CD4-positive, alpha-beta T cell (primary cell): Measurements from ENCODE around the gene KLLN. TPM values are rescaled to one million over a fixed set of nuclear protein-coding genes. Genes with fewer than 3 reads are reported as not detected.
"Not testable (repeated sequence)": the region's sequence is repeated elsewhere in the genome, so short reads cannot be mapped to it uniquely, and the experiment has no call there.

Source experiments
- ATAC-seq: fragments of 200-7000 bp; cut with Tn5 transposase; one replicate; pipeline ENCODE4 v1.10.0; 2022; ENCODE audit warnings: mild to moderate bottlenecking; ENCODE audit not compliant: poor library complexity
- CTCF ChIA-PET: fragments of 350-600 bp; sonication (Branson Sonifier 250); formaldehyde crosslinking; loops from one replicate; lab custom pipeline; 2021; ENCODE audit warnings: antibody characterized with exemption, inconsistent platforms; lab: Charles Lee
- POLR2A ChIA-PET: fragments of 350-600 bp; sonication (Branson Sonifier 250); formaldehyde crosslinking; loops from one replicate; lab custom pipeline; 2021; ENCODE audit warnings: antibody characterized with exemption, inconsistent platforms; lab: Charles Lee
- DNase-seq, 14 experiments: peaks; one replicate each; pipeline ENCODE4 v3.0.0-alpha.2; 2013 to 2020; ENCODE audit warnings: mixed read lengths in 2 of 14
- H3K27ac ChIP-seq, 2 donors: one replicate each; pipeline versions ENCODE4 v1.5.1 to v1.7.0; 2013; ENCODE audit warnings: low read length in 2 of 2, low read depth in 1 of 2, mild to moderate bottlenecking in 1 of 2
- H3K27me3 ChIP-seq, 2 experiments: 1 replicate in 1 of 2; 2 replicates in 1 of 2; pipeline versions ENCODE4 v1.6.1 to v1.7.0; 2013; ENCODE audit warnings: low read length in 2 of 2, control low read depth in 1 of 2, mild to moderate bottlenecking in 1 of 2, moderate library complexity in 1 of 2; ENCODE audit not compliant: insufficient read depth in 2 of 2, control insufficient read depth in 1 of 2
- H3K36me3 ChIP-seq: one replicate; pipeline ENCODE4 v1.6.1; 2013; ENCODE audit warnings: low read length, control low read depth; ENCODE audit not compliant: insufficient read depth
- H3K4me1 ChIP-seq: one replicate; pipeline ENCODE4 v1.6.1; 2013; ENCODE audit warnings: low read length, control low read depth; ENCODE audit not compliant: insufficient read depth
- H3K4me3 ChIP-seq: one replicate; pipeline ENCODE4 v1.5.1; 2013; ENCODE audit warnings: mild to moderate bottlenecking, low read length, moderate library complexity
- H3K9me3 ChIP-seq, 2 experiments: 1 replicate in 1 of 2; 2 replicates in 1 of 2; pipeline versions ENCODE4 v1.6.1 to v1.7.0; 2013; ENCODE audit warnings: low read length in 2 of 2, mild to moderate bottlenecking in 2 of 2, control low read depth in 1 of 2, moderate library complexity in 1 of 2; ENCODE audit not compliant: control insufficient read depth in 1 of 2, insufficient read depth in 1 of 2
- H3K27ac Mint-ChIP-seq: one replicate; pipeline ENCODE4 v1.8.0; 2020; ENCODE audit warnings: mixed read lengths
- H3K27me3 Mint-ChIP-seq: one replicate; pipeline ENCODE4 v1.8.0; 2021; ENCODE audit warnings: mixed read lengths
- H3K36me3 Mint-ChIP-seq: one replicate; pipeline ENCODE4 v1.8.0; 2021; ENCODE audit warnings: low read depth, mixed read lengths
- H3K4me1 Mint-ChIP-seq: one replicate; pipeline ENCODE4 v1.8.0; 2021; ENCODE audit warnings: low read depth, mixed read lengths
- H3K4me3 Mint-ChIP-seq: one replicate; pipeline ENCODE4 v1.8.0; 2020; ENCODE audit warnings: mild to moderate bottlenecking, mixed read lengths
- H3K9me3 Mint-ChIP-seq: one replicate; pipeline ENCODE4 v1.8.0; 2020; ENCODE audit warnings: mixed read lengths
- CTCF ChIP-seq: fragments of 200-600 bp; IDR thresholded peaks from one replicate; pipeline ENCODE4 v1.8.0; 2022; ENCODE audit warnings: antibody characterized with exemption, mild to moderate bottlenecking
- intact Hi-C, 2 experiments: fragments of 100-400 bp; cut with DNase I in 1 of 2; cut with micrococcal nuclease in 1 of 2; formaldehyde crosslinking; loops; one replicate each; pipeline versions ENCODE4 v1.15.1 to v1.9.0; 2023 to 2025; cut with DNase I, micrococcal nuclease
- total RNA-seq, 174 experiments: library from RNA in 2 of 174; stranded (reverse) in 2 of 174; gene quantifications; one replicate each; pipeline ENCODE4 v1.2.3 and lab custom pipeline; 2021 to 2026

KLLN gene
- total RNA-seq, 2 experiments from 2014 or later = 0.33 to 0.36 TPM

- H3K27ac Mint-ChIP-seq = no peak overlapping the region
- peaks cover 65% of the 10 kb centered on the region for H3K4me1 Mint-ChIP-seq
- Histone ChIP-seq H3K4me3 (no peak overlapping the region), H3K27ac (no peak overlapping the region), H3K4me1 (peaks cover 11% of the 10 kb centered on the region), H3K9me3 (peaks cover 0 to 14% of the 10 kb centered on the region in 2 experiments), H3K27me3 (no peaks in the 10 kb centered on the region), H3K36me3 (peaks cover 34% of the 10 kb centered on the region)
- CTCF ChIA-PET = no interaction called here
- H3K4me3 Mint-ChIP-seq = no peak overlapping the region
- intact Hi-C loops = no loop called here
- POLR2A ChIA-PET = no interaction called here
- peaks cover 71% of the 10 kb centered on the region for H3K36me3 Mint-ChIP-seq
- no peak for DNase-seq
- TF ChIP-seq CTCF = no peak
- ATAC-seq = no peak
- peaks cover 2% of the 10 kb centered on the region for H3K9me3 Mint-ChIP-seq
- H3K27me3 Mint-ChIP-seq = no peaks in the 10 kb centered on the region
Observed at GRCh38 chr10:87887146-87887545, 23.8 kb upstream of the KLLN start.

GRCh38 chr10:87886635-87887034 lies 23.3 kb upstream of the KLLN start:
- intact Hi-C loops = no loop called here
- H3K27ac ChIP-seq = no peak overlapping the region
- Mint-ChIP-seq H3K4me1 (peaks cover 66% of the 10 kb centered on the region), H3K36me3 (peaks cover 75% of the 10 kb centered on the region), H3K27ac (no peak overlapping the region), H3K9me3 (peaks cover 2% of the 10 kb centered on the region), H3K27me3 (no peaks in the 10 kb centered on the region), H3K4me3 (no peak overlapping the region)
- peaks cover 34% of the 10 kb centered on the region for H3K36me3 ChIP-seq
- H3K27me3 ChIP-seq = no peaks in the 10 kb centered on the region
- H3K4me1 ChIP-seq = peaks cover 10% of the 10 kb centered on the region
- H3K9me3 ChIP-seq = peaks cover 0 to 14% of the 10 kb centered on the region in 2 experiments
- TF ChIP-seq CTCF = no peak
- ChIA-PET CTCF (no interaction called here), POLR2A (no interaction called here)
- DNase-seq (no peak), ATAC-seq (no peak)
- no peak overlapping the region for H3K4me3 ChIP-seq

GRCh38 chr10:87882555-87883294 lies 19.4 kb upstream of the KLLN start:
- H3K9me3 Mint-ChIP-seq = peaks cover 2% of the 10 kb centered on the region
- POLR2A ChIA-PET = interaction anchor here (1.1 to 1.7 kb wide), 3 partner anchors 10 to 19 kb away, joined by 3 to 5 read pairs (median 3); partner anchors contain the start of gene PTEN
- Histone ChIP-seq H3K27ac (no peak overlapping the region), H3K27me3 (no peaks in the 10 kb centered on the region), H3K4me3 (no peak overlapping the region), H3K9me3 (peaks cover 0 to 14% of the 10 kb centered on the region in 2 experiments), H3K4me1 (peaks cover 4% of the 10 kb centered on the region), H3K36me3 (peaks cover 34% of the 10 kb centered on the region)
- H3K27ac Mint-ChIP-seq = no peak overlapping the region
- no peaks in the 10 kb centered on the region for H3K27me3 Mint-ChIP-seq
- peaks cover 80% of the 10 kb centered on the region for H3K36me3 Mint-ChIP-seq
- no peak for DNase-seq
- peaks cover 65% of the 10 kb centered on the region for H3K4me1 Mint-ChIP-seq
- CTCF ChIA-PET = interaction anchor here (1.2 kb wide), 1 partner anchor 17 kb away, joined by 3 read pairs; no protein-coding TSS in a partner anchor
- no peak overlapping the region for H3K4me3 Mint-ChIP-seq
- no peak for ATAC-seq
- TF ChIP-seq CTCF = no peak
- intact Hi-C loops = loop anchor here in 1 of 2 experiments (5.0 kb wide), 1 partner anchor 35 kb away; no protein-coding TSS in a partner anchor

GRCh38 chr10:87881373-87882059 lies 18.2 kb upstream of the KLLN start:
- not testable (repeated sequence) for H3K9me3 ChIP-seq, H3K27me3 ChIP-seq, H3K9me3 Mint-ChIP-seq, H3K27me3 Mint-ChIP-seq, ATAC-seq, DNase-seq, H3K27ac Mint-ChIP-seq, H3K4me3 ChIP-seq, H3K4me1 ChIP-seq, H3K4me3 Mint-ChIP-seq, H3K27ac ChIP-seq
- intact Hi-C loops = loop anchor here in 1 of 2 experiments (5.0 kb wide), 1 partner anchor 36 kb away; no protein-coding TSS in a partner anchor
- Mint-ChIP-seq H3K36me3 (peaks cover 75% of the 10 kb centered on the region), H3K4me1 (peaks cover 62% of the 10 kb centered on the region)
- ChIA-PET POLR2A (interaction anchor here (0.6 to 1.7 kb wide), 4 partner anchors 9 to 17 kb away, joined by 3 to 5 read pairs (median 3); partner anchors contain the start of gene PTEN), CTCF (interaction anchor here (1.2 kb wide), 1 partner anchor 16 kb away, joined by 3 read pairs; no protein-coding TSS in a partner anchor)
- H3K36me3 ChIP-seq = peaks cover 22% of the 10 kb centered on the region
